ENCODE measurements around the gene TAF3.

Gene TAF3

GRCh38 chr10:7813481-7813880 is 4.8 kb upstream of the TAF3 start:
- DNase-seq = no peak

GRCh38 chr10:7817576-7817975 is 729 bp upstream of the TAF3 start:
- DNase-seq = no peak

- no peak for DNase-seq
These were observed 366 bp upstream of the TAF3 start for GRCh38 chr10:7817984-7818294.

- DNase-seq = peak; percentile 1
These were observed 786 bp downstream of the TAF3 start for GRCh38 chr10:7819121-7819460.

- no peak for DNase-seq
These were observed 5.9 kb downstream of the TAF3 start for GRCh38 chr10:7824251-7824650.

GRCh38 chr10:7826971-7827370 is 8.7 kb downstream of the TAF3 start:
- no peak for DNase-seq

- DNase-seq = no peak
These were observed 11.1 kb downstream of the TAF3 start for GRCh38 chr10:7829289-7829834.

- DNase-seq = no peak
These were observed 13.8 kb downstream of the TAF3 start for GRCh38 chr10:7832060-7832459.

- DNase-seq = no peak
These were observed 14.9 kb downstream of the TAF3 start for GRCh38 chr10:7833210-7833609.

GRCh38 chr10:7834262-7834661 is 16.0 kb downstream of the TAF3 start:
- no peak for DNase-seq

GRCh38 chr10:7836571-7836970 is 18.3 kb downstream of the TAF3 start:
- DNase-seq = no peak

GRCh38 chr10:7846591-7846990 is 28.3 kb downstream of the TAF3 start:
- DNase-seq = no peak

GRCh38 chr10:7853226-7853842 is 35.0 kb downstream of the TAF3 start:
- no peak for DNase-seq

GRCh38 chr10:7853890-7854289 is 35.6 kb downstream of the TAF3 start:
- DNase-seq = no peak

- DNase-seq = no peak
These were observed 36.9 kb downstream of the TAF3 start for GRCh38 chr10:7855205-7855604.

- DNase-seq = no peak
These were observed 38.4 kb downstream of the TAF3 start for GRCh38 chr10:7856678-7857077.

- DNase-seq = no peak
These were observed 39.0 kb downstream of the TAF3 start for GRCh38 chr10:7857262-7857661.

GRCh38 chr10:7861509-7862120 is 43.3 kb downstream of the TAF3 start:
- DNase-seq = no peak

- no peak for DNase-seq
These were observed 43.8 kb downstream of the TAF3 start for GRCh38 chr10:7862121-7862514.

GRCh38 chr10:7866176-7866575 is 47.9 kb downstream of the TAF3 start:
- DNase-seq = no peak

- no peak for DNase-seq
These were observed 53.7 kb downstream of the TAF3 start for GRCh38 chr10:7872041-7872442.

- DNase-seq = no peak
These were observed 56.6 kb downstream of the TAF3 start for GRCh38 chr10:7874864-7875263.

GRCh38 chr10:7876541-7877127 is 58.3 kb downstream of the TAF3 start:
- no peak for DNase-seq

- DNase-seq = no peak
These were observed 62.8 kb downstream of the TAF3 start for GRCh38 chr10:7881119-7881518.

GRCh38 chr10:7886056-7886455 is 67.8 kb downstream of the TAF3 start:
- DNase-seq = no peak

All from stimulated activated CD4-positive, alpha-beta T cell treated with anti-CD3 and anti-CD28 coated beads, Interleukin-12 subunit alpha, Interleukin-12 subunit beta, amount 100 ng/mL, for 4 hours (primary cell).